ENCODE measurements around the gene PANK4. TPM values are rescaled to one million over a fixed set of nuclear protein-coding genes. Genes with fewer than 3 reads are reported as not detected.
A peak's percentile ranks its signal among the peaks of the same experiment; 100 is the strongest.

Gene PANK4
- total and polyA plus RNA-seq, 9 of the 15 experiments (the other 6 are each of a cell fraction or from before 2014, with no cell fraction given), result 0.93 to 55.6 (median 31.5) TPM

GRCh38 chr1:2547210-2548067, 21.0 kb upstream of the PANK4 start (continued):
- TF ChIP-seq BRF2 (IDR thresholded peaks at IDR 0.05; ENCODE audit: borderline replicate concordance, insufficient read depth, insufficient read length), result no peak
- no peak for TF ChIP-seq MXD1 (CRISPR knock-in tag; IDR thresholded peaks at IDR 0.05; ENCODE audit: borderline replicate concordance, poor library complexity, severe bottlenecking)
- peak; percentile 41; the same call in 1 of the 2 replicates for TF ChIP-seq EP400 (IDR thresholded peaks at IDR 0.05)
- TF ChIP-seq, protein P1, sequence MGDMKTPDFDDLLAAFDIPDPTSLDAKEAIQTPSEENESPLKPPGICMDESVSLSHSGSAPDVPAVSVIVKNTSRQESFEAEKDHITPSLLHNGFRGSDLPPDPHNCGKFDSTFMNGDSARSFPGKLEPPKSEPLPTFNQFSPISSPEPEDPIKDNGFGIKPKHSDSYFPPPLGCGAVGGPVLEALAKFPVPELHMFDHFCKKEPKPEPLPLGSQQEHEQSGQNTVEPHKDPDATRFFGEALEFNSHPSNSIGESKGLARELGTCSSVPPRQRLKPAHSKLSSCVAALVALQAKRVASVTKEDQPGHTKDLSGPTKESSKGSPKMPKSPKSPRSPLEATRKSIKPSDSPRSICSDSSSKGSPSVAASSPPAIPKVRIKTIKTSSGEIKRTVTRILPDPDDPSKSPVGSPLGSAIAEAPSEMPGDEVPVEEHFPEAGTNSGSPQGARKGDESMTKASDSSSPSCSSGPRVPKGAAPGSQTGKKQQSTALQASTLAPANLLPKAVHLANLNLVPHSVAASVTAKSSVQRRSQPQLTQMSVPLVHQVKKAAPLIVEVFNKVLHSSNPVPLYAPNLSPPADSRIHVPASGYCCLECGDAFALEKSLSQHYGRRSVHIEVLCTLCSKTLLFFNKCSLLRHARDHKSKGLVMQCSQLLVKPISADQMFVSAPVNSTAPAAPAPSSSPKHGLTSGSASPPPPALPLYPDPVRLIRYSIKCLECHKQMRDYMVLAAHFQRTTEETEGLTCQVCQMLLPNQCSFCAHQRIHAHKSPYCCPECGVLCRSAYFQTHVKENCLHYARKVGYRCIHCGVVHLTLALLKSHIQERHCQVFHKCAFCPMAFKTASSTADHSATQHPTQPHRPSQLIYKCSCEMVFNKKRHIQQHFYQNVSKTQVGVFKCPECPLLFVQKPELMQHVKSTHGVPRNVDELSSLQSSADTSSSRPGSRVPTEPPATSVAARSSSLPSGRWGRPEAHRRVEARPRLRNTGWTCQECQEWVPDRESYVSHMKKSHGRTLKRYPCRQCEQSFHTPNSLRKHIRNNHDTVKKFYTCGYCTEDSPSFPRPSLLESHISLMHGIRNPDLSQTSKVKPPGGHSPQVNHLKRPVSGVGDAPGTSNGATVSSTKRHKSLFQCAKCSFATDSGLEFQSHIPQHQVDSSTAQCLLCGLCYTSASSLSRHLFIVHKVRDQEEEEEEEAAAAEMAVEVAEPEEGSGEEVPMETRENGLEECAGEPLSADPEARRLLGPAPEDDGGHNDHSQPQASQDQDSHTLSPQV (IDR thresholded peaks at IDR 0.05), result 0 out of 2 replicates have a peak, but pooled peaks have one; percentile 35
- no peak for TF ChIP-seq TAF7 (tag; IDR thresholded peaks at IDR 0.05)
- no peak for TF ChIP-seq KLF13 (tag; IDR thresholded peaks at IDR 0.05; ENCODE audit: borderline replicate concordance, low read depth)
- peak; percentile 0; the same call in 1 of the 2 replicates for TF ChIP-seq JUND (IDR thresholded peaks at IDR 0.05; ENCODE audit: borderline replicate concordance, low read depth, low read length)
- TF ChIP-seq JUND (tag; IDR thresholded peaks at IDR 0.05; ENCODE audit: borderline replicate concordance, low read depth, low read length), result no peak
- TF ChIP-seq MAZ (CRISPR knock-in tag; conservative IDR thresholded peaks at IDR 0.05 in 1 of 2, IDR thresholded peaks at IDR 0.05 in 1 of 2), result peak; percentile 12 to 75; a peak in 2 of 4 replicates
- TF ChIP-seq TCFL5 (CRISPR knock-in tag; conservative IDR thresholded peaks at IDR 0.05), result no peak
- peak; percentile 20 for TF ChIP-seq HNRNPLL (IDR thresholded peaks at IDR 0.05; ENCODE audit: low read depth, low read length, poor library complexity, severe bottlenecking)
- 0 out of 2 replicates have a peak, but pooled peaks have one; percentile 20 for TF ChIP-seq ZNF830 (CRISPR knock-in tag; IDR thresholded peaks at IDR 0.05)
- TF ChIP-seq HDAC1 (IDR thresholded peaks at IDR 0.05), result no peak; a peak in 2 of 4 replicates
- TF ChIP-seq ZFP91 (CRISPR knock-in tag; IDR thresholded peaks at IDR 0.05), result no peak; the same call in 1 of the 2 replicates
- TF ChIP-seq MEF2D (tag; conservative IDR thresholded peaks at IDR 0.05; ENCODE audit: low read depth), result no peak
- no peak for TF ChIP-seq ARID1B (IDR thresholded peaks at IDR 0.05)
- no peak for TF ChIP-seq CEBPG (CRISPR knock-in tag; IDR thresholded peaks at IDR 0.05)
- TF ChIP-seq CEBPG (tag; conservative IDR thresholded peaks at IDR 0.05 in 1 of 2, IDR thresholded peaks at IDR 0.05 in 1 of 2), result peak in 1 of 2 experiments; percentile 53; a peak in 2 of 4 replicates
